GM19324 (cell line): ENCODE measurements around the gene SLC33A1.
"Not testable (repeated sequence)": the region's sequence is repeated elsewhere in the genome, so short reads cannot be mapped to it uniquely, and the experiment has no call there.

ENCODE experiments used
- ATAC-seq: cut with Tn5 transposase; IDR thresholded peaks from one replicate; pipeline ENCODE4 v1.9.1; 2021; ENCODE audit warnings: mild to moderate bottlenecking, moderate library complexity; ENCODE audit not compliant: unreplicated experiment, low FRiP score

Gene SLC33A1

GRCh38 chr3:155854141-155854940, at the start of gene SLC33A1:
Gene SLC33A1, minus strand, starts transcription at chr3:155854427. Its CDS starts 430 bp downstream, at chr3:155853997.
- ATAC-seq, result peak; percentile 98

- no peak for ATAC-seq
Measured at GRCh38 chr3:155895379-155895900, 41.2 kb upstream of the SLC33A1 start.

- ATAC-seq, result no peak
Measured at GRCh38 chr3:155891321-155891720, 37.1 kb upstream of the SLC33A1 start.

GRCh38 chr3:155890671-155891190, 36.5 kb upstream of the SLC33A1 start:
- ATAC-seq, result peak; percentile 89

- no peak for ATAC-seq
Measured at GRCh38 chr3:155889952-155890351, 35.7 kb upstream of the SLC33A1 start.

GRCh38 chr3:155889212-155889611, 35.0 kb upstream of the SLC33A1 start:
- ATAC-seq, result no peak

- no peak for ATAC-seq
Measured at GRCh38 chr3:155886915-155887314, 32.7 kb upstream of the SLC33A1 start.

- ATAC-seq, result not testable (repeated sequence)
Measured at GRCh38 chr3:155886348-155886747, 32.1 kb upstream of the SLC33A1 start.

GRCh38 chr3:155885292-155885691, 31.1 kb upstream of the SLC33A1 start:
- no peak for ATAC-seq

GRCh38 chr3:155884292-155884691, 30.1 kb upstream of the SLC33A1 start:
- no peak for ATAC-seq

GRCh38 chr3:155880286-155880685, 26.1 kb upstream of the SLC33A1 start:
- ATAC-seq, result no peak

GRCh38 chr3:155876503-155876902, 22.3 kb upstream of the SLC33A1 start:
- ATAC-seq, result no peak

GRCh38 chr3:155876037-155876436, 21.8 kb upstream of the SLC33A1 start:
- ATAC-seq, result no peak

- ATAC-seq, result no peak
Measured at GRCh38 chr3:155872904-155873646, 18.8 kb upstream of the SLC33A1 start.

- peak; percentile 14 for ATAC-seq
Measured at GRCh38 chr3:155871746-155872158, 17.5 kb upstream of the SLC33A1 start.

- ATAC-seq, result peak; percentile 33
Measured at GRCh38 chr3:155870945-155871745, 16.9 kb upstream of the SLC33A1 start.

- peak; percentile 97 for ATAC-seq
Measured at GRCh38 chr3:155870133-155870944, 16.1 kb upstream of the SLC33A1 start, which contains the start of gene GMPS. Gene GMPS, plus strand, starts transcription at chr3:155870650. Its CDS starts 221 bp downstream, at chr3:155870871.

- ATAC-seq, result no peak
Measured at GRCh38 chr3:155869691-155870090, 15.5 kb upstream of the SLC33A1 start.

GRCh38 chr3:155863072-155863784, 9.0 kb upstream of the SLC33A1 start:
- ATAC-seq, result no peak
